Keratinocyte (primary cell): ENCODE results near the gene SNX20. TPM values are rescaled to one million over a fixed set of nuclear protein-coding genes. Genes with fewer than 3 reads are reported as not detected.

Experiments used
- DNase-seq: peaks from one replicate; pipeline ENCODE4 v3.0.0-alpha.2; 2011; ENCODE audit warnings: low read depth, missing footprints, low spot score
- FAIRE-seq: peaks from 2 replicates; lab custom pipeline; 2011; peaks lifted over from hg19 to GRCh38; lab: Jason Lieb, UNC
- H2AFZ ChIP-seq: 2 replicates; pipeline ENCODE4 v1.6.0; 2012; ENCODE audit warnings: low read length, control low read depth, inconsistent platforms; ENCODE audit not compliant: control insufficient read depth
- H3K27ac ChIP-seq: 2 replicates; pipeline ENCODE4 v1.5.1; 2011; ENCODE audit warnings: low read length; ENCODE audit not compliant: control insufficient read depth, insufficient read depth
- H3K27me3 ChIP-seq: 3 replicates; pipeline ENCODE4 v1.6.0; 2011; ENCODE audit warnings: low read length; ENCODE audit not compliant: control insufficient read depth, insufficient read depth; ENCODE audit errors: extremely low read depth
- H3K36me3 ChIP-seq, 2 experiments: 2 replicates in 1 of 2; 3 replicates in 1 of 2; pipeline ENCODE4 v1.5.1; 2011; ENCODE audit warnings: low read length in 2 of 2, mild to moderate bottlenecking in 1 of 2; ENCODE audit not compliant: control insufficient read depth in 2 of 2, insufficient read depth in 2 of 2; ENCODE audit errors: extremely low read depth in 1 of 2
- H3K4me1 ChIP-seq: 3 replicates; pipeline ENCODE4 v1.5.1; 2011; ENCODE audit warnings: low read length; ENCODE audit not compliant: control insufficient read depth, insufficient read depth; ENCODE audit errors: extremely low read depth
- H3K4me2 ChIP-seq: 3 replicates; pipeline ENCODE4 v1.6.0; 2011; ENCODE audit warnings: low read depth, low read length; ENCODE audit not compliant: control insufficient read depth, insufficient read depth; ENCODE audit errors: extremely low read depth
- H3K4me3 ChIP-seq, 3 experiments: fragments of 200-600 bp in 1 of 3; sonication (generic) in 1 of 3; 2 replicates in 2 of 3; 3 replicates in 1 of 3; pipeline ENCODE4 v1.5.1; 2011 to 2016; ENCODE audit warnings: low read length in 3 of 3, mild to moderate bottlenecking in 3 of 3, control low read depth in 2 of 3, inconsistent platforms in 1 of 3, low read depth in 1 of 3, mixed read lengths in 1 of 3, mixed run types in 1 of 3, moderate library complexity in 1 of 3; ENCODE audit not compliant: control insufficient read depth in 2 of 3, insufficient read depth in 2 of 3; ENCODE audit errors: extremely low read depth in 1 of 3
- H3K79me2 ChIP-seq: 2 replicates; pipeline ENCODE4 v1.6.0; 2012; ENCODE audit warnings: low read length; ENCODE audit not compliant: control insufficient read depth, insufficient read depth
- H3K9ac ChIP-seq: 3 replicates; pipeline ENCODE4 v1.6.0; 2011; ENCODE audit warnings: low read length; ENCODE audit not compliant: control insufficient read depth, insufficient read depth; ENCODE audit errors: extremely low read depth
- H3K9me1 ChIP-seq: 3 replicates; pipeline ENCODE4 v1.6.0; 2011; ENCODE audit warnings: low read length; ENCODE audit not compliant: control insufficient read depth, insufficient read depth; ENCODE audit errors: extremely low read depth
- H3K9me3 ChIP-seq: 2 replicates; pipeline ENCODE4 v1.5.1; 2012; ENCODE audit warnings: low read depth, low read length; ENCODE audit not compliant: control insufficient read depth
- H4K20me1 ChIP-seq: 3 replicates; pipeline ENCODE4 v1.6.0; 2011; ENCODE audit warnings: low read length; ENCODE audit not compliant: control insufficient read depth, insufficient read depth; ENCODE audit errors: extremely low read depth
- EZH2 ChIP-seq: IDR thresholded peaks from one replicate; pipeline ENCODE4 v1.6.1; 2012; ENCODE audit warnings: inconsistent platforms, mild to moderate bottlenecking, low read length, moderate library complexity
- dilution Hi-C: fragments of 300-500 bp; cut with MboI; formaldehyde crosslinking; loops from one replicate; pipeline ENCODE4 v1.7.0; 2020; ENCODE audit warnings: low sequenced_read_pairs; ENCODE audit not compliant: extremely low pct_ligation_motif_present
- polyA plus RNA-seq, 5 experiments: library from polyadenylated mRNA; depleted of rRNA in 3 of 5; stranded (reverse) in 3 of 5; stranded (forward) in 1 of 5; unstranded in 1 of 5; fragments of >200 nt; gene quantifications; 1 replicate in 1 of 5; 2 replicates in 3 of 5; 3 replicates in 1 of 5; pipeline versions ENCODE4 v1.2.1 to v1.2.3, GENCODE V29; 2011 to 2012; ENCODE audit warnings: missing spikeins in 2 of 5, low read depth in 1 of 5, low replicate concordance in 1 of 5
- TF ChIP-seq, protein P1 (sequence below), 3 experiments: IDR thresholded peaks in 1 of 3; conservative IDR thresholded peaks in 1 of 3; optimal IDR thresholded peaks in 1 of 3; 2 replicates in 2 of 3; 3 replicates in 1 of 3; pipeline versions ENCODE3 to v1.5.1; 2011; ENCODE audit warnings: low read length in 3 of 3, mild to moderate bottlenecking in 3 of 3, moderate library complexity in 2 of 3, control low read depth in 1 of 3, inconsistent platforms in 1 of 3; ENCODE audit not compliant: insufficient read depth in 2 of 3; ENCODE audit errors: extremely low read depth in 1 of 3

SNX20 gene
- polyA plus RNA-seq, 1 donor (not counting 4 experiments of a cell fraction or from before 2014, with no cell fraction given), result not detected

DNA sequence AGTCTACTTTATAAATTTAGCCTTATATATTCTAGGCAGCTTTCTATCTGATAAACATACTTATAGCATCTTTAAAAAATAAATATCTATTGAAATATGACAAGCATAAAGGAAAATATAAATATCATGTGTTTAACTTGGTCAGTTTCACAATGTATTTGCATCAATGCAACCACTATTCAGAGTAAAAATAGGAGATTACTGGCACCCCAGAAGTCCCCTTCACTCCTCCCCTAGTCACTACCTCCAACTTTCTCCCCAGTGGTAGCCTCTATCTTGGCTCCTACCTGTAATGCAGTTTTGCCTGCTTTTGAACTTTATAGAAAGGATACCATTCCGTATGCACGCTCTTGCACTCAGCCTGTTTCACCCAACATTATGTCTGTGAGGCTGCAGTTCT lies 9.1 kb upstream of the SNX20 start:
- H3K9me3 ChIP-seq, result no peaks in the 10 kb centered on the region
- TF ChIP-seq, protein P1, sequence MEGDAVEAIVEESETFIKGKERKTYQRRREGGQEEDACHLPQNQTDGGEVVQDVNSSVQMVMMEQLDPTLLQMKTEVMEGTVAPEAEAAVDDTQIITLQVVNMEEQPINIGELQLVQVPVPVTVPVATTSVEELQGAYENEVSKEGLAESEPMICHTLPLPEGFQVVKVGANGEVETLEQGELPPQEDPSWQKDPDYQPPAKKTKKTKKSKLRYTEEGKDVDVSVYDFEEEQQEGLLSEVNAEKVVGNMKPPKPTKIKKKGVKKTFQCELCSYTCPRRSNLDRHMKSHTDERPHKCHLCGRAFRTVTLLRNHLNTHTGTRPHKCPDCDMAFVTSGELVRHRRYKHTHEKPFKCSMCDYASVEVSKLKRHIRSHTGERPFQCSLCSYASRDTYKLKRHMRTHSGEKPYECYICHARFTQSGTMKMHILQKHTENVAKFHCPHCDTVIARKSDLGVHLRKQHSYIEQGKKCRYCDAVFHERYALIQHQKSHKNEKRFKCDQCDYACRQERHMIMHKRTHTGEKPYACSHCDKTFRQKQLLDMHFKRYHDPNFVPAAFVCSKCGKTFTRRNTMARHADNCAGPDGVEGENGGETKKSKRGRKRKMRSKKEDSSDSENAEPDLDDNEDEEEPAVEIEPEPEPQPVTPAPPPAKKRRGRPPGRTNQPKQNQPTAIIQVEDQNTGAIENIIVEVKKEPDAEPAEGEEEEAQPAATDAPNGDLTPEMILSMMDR (optimal IDR thresholded peaks at IDR 0.05 in 1 of 3, IDR thresholded peaks at IDR 0.05 in 1 of 3, conservative IDR thresholded peaks at IDR 0.05 in 1 of 3; ENCODE audit: extremely low read depth in 1 of 3, insufficient read depth in 2 of 3, low read length in 3 of 3), result no peak
- no peak for TF ChIP-seq EZH2
- no peaks in the 10 kb centered on the region for H3K27me3 ChIP-seq
- H3K9me1 ChIP-seq, result no peaks in the 10 kb centered on the region
- DNase-seq (no peak), FAIRE-seq (no peak)
- H2AFZ ChIP-seq, result no peak overlapping the region
- no peaks in the 10 kb centered on the region for H3K4me1 ChIP-seq
- H3K9ac ChIP-seq, result no peak overlapping the region
- H3K4me3 ChIP-seq, result no peak overlapping the region
- H3K36me3 ChIP-seq, result no peaks in the 10 kb centered on the region
- dilution Hi-C loops, result no loop called here
- no peak overlapping the region for H3K4me2 ChIP-seq
- H3K27ac ChIP-seq, result no peak overlapping the region
- no peaks in the 10 kb centered on the region for H3K79me2 ChIP-seq
- no peaks in the 10 kb centered on the region for H4K20me1 ChIP-seq

DNA sequence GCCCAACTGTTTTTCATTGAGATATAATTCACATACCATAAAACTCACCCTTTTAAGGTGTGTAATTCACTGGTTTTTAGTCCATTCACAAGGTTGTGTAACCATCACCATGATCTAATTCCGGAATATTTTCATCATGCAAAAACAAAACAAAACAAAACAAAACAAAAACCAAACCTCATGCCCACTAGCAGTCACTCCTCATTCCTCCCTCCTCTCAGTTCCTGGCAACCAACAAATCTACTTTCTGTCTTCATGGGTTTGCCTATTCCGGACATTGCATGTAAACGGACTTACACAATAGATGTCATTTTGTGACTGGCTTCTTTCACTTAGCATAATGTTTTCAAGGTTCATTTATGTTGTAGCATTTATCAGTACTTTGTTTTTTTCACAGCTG lies 7.8 kb upstream of the SNX20 start:
- Histone ChIP-seq H3K9ac (no peak overlapping the region), H3K4me1 (no peaks in the 10 kb centered on the region), H3K27ac (no peak overlapping the region), H3K79me2 (no peaks in the 10 kb centered on the region), H2AFZ (no peak overlapping the region), H3K9me3 (no peaks in the 10 kb centered on the region), H3K4me2 (no peak overlapping the region), H3K4me3 (no peak overlapping the region), H4K20me1 (no peaks in the 10 kb centered on the region), H3K27me3 (no peaks in the 10 kb centered on the region), H3K9me1 (no peaks in the 10 kb centered on the region), H3K36me3 (no peaks in the 10 kb centered on the region)
- TF ChIP-seq EZH2, result no peak
- TF ChIP-seq, protein P1 (optimal IDR thresholded peaks at IDR 0.05 in 1 of 3, IDR thresholded peaks at IDR 0.05 in 1 of 3, conservative IDR thresholded peaks at IDR 0.05 in 1 of 3; ENCODE audit: extremely low read depth in 1 of 3, insufficient read depth in 2 of 3, low read length in 3 of 3), result no peak
- no peak for DNase-seq
- dilution Hi-C loops, result no loop called here
- peak; percentile 20 for FAIRE-seq
